Measurements from ENCODE around the gene IDI2. TPM values are rescaled to one million over a fixed set of nuclear protein-coding genes. Genes with fewer than 3 reads are reported as not detected.
A peak's percentile ranks its signal among the peaks of the same experiment; 100 is the strongest.

Gene IDI2
- total RNA-seq, 1 experiment from 2014 or later: not detected

DNA sequence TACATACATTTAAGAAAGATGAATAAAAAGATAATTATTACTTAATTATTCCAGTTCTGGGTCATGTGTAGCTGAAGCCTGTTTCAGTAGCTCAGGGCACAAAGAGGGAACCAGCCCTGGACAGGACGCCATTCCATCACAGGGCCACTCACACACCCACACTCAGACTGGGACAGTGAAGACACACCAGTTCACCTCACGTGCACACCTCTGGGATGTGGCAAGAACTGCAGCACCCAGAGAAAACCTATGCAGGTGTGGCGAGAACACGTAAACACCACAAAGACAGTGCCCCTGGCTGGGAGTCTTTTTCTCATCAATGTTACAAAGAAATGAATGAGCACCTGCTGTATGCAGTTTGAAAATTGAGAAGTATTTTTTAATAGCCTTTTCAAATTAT, 24.9 kb upstream of the IDI2 start:
- BruUV-seq (replicated peaks): no TSS peak
- Histone ChIP-seq H3K4me2 (ENCODE audit: low read length) (peak overlapping the region; percentile 93), H3K4me1 (ENCODE audit: control insufficient read depth in 1 of 2, insufficient read depth in 2 of 2, low read length in 2 of 2) (peaks cover 22 to 34% of the 10 kb centered on the region in 2 experiments), H3K36me3 (ENCODE audit: control insufficient read depth in 1 of 2, insufficient read depth in 2 of 2, low read length in 2 of 2) (no peaks in the 10 kb centered on the region; a peak in 2 of 4 replicates), H3K4me3 (replicated peaks in 1 of 2; ENCODE audit: low read depth in 1 of 2, low read length in 2 of 2) (peak overlapping the region; percentile 90 to 91), H3K79me2 (ENCODE audit: insufficient read depth, low read length) (peaks cover 80% of the 10 kb centered on the region), H2AFZ (ENCODE audit: low read depth, low read length, poor library complexity, severe bottlenecking) (no peak overlapping the region), H4K20me1 (ENCODE audit: insufficient read depth) (no peaks in the 10 kb centered on the region; the same call in 1 of the 2 replicates), H3K27ac (ENCODE audit: low read depth, low read length) (peak overlapping the region; percentile 78; the same call in 1 of the 2 replicates), H3K9me3 (ENCODE audit: control insufficient read depth in 1 of 2, insufficient read depth in 1 of 2, low read depth in 1 of 2, low read length in 2 of 2) (no peaks in the 10 kb centered on the region), H3K9ac (ENCODE audit: low read length) (peak overlapping the region; percentile 84; the same call in 1 of the 2 replicates), H3K27me3 (ENCODE audit: insufficient read depth, low read length) (no peaks in the 10 kb centered on the region), H3K9me2 (ENCODE audit: insufficient read depth) (no peaks in the 10 kb centered on the region)
- peak; percentile 28 for ATAC-seq
- DNase-seq (ENCODE audit: low read depth, low spot score): peak; percentile 60
- CTCF ChIA-PET: no interaction called here
- TF ChIP-seq TCF7L2 (IDR thresholded peaks at IDR 0.05; ENCODE audit: borderline replicate concordance, extremely low read depth, insufficient read depth, insufficient read length): no peak
- TF ChIP-seq, protein P1, sequence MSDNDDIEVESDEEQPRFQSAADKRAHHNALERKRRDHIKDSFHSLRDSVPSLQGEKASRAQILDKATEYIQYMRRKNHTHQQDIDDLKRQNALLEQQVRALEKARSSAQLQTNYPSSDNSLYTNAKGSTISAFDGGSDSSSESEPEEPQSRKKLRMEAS (IDR thresholded peaks at IDR 0.05): peak; percentile 64
- TF ChIP-seq ELF1 (IDR thresholded peaks at IDR 0.05; ENCODE audit: borderline replicate concordance, low read depth): no peak
- TF ChIP-seq, protein P2, sequence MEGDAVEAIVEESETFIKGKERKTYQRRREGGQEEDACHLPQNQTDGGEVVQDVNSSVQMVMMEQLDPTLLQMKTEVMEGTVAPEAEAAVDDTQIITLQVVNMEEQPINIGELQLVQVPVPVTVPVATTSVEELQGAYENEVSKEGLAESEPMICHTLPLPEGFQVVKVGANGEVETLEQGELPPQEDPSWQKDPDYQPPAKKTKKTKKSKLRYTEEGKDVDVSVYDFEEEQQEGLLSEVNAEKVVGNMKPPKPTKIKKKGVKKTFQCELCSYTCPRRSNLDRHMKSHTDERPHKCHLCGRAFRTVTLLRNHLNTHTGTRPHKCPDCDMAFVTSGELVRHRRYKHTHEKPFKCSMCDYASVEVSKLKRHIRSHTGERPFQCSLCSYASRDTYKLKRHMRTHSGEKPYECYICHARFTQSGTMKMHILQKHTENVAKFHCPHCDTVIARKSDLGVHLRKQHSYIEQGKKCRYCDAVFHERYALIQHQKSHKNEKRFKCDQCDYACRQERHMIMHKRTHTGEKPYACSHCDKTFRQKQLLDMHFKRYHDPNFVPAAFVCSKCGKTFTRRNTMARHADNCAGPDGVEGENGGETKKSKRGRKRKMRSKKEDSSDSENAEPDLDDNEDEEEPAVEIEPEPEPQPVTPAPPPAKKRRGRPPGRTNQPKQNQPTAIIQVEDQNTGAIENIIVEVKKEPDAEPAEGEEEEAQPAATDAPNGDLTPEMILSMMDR (IDR thresholded peaks at IDR 0.05 in 2 of 3, conservative IDR thresholded peaks at IDR 0.05 in 1 of 3; ENCODE audit: borderline replicate concordance in 1 of 3, insufficient read depth in 1 of 3, low read depth in 2 of 3, low read length in 2 of 3): peak in 1 of 3 experiments; percentile 23; a peak in 1 of 6 replicates
- intact Hi-C loops (cut with micrococcal nuclease): loop anchor here (10.0 kb wide), 1 partner anchor 116 kb away; the partner anchor contains the start of gene LARP4B
- POLR2A ChIA-PET: interaction anchor here (1.0 kb wide), 1 partner anchor 62 kb away, joined by 3 read pairs; no protein-coding TSS in a partner anchor
- RAD21 ChIA-PET (ENCODE audit: low non-redundant PET in 1 of 2, low total read pairs in 2 of 2, uncharacterized antibody in 2 of 2, unreplicated experiment in 2 of 2): no interaction called here

DNA sequence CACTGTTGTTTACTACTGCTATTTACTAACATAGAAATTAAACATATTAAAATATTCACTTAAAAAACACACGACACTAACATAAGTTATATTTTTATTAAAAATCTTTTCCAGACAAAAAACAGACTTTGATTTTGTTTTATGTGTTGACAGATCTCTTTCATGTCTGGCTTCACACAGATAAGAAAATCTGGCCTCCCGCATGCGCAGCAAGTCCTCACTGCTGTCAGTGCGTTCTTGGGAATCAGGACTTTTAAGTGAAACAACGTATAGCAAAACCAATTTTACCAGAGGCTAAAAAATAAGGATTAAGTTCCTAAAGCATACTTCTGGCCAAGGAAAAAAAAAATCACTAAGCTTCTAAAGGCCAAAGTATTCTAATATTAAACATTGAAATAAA, 24.5 kb upstream of the IDI2 start:
- no peaks in the 10 kb centered on the region for H3K9me2 ChIP-seq (ENCODE audit: insufficient read depth)
- H3K36me3 ChIP-seq (ENCODE audit: control insufficient read depth in 1 of 2, insufficient read depth in 2 of 2, low read length in 2 of 2): no peaks in the 10 kb centered on the region; a peak in 2 of 4 replicates
- H4K20me1 ChIP-seq (ENCODE audit: insufficient read depth): no peaks in the 10 kb centered on the region; the same call in 1 of the 2 replicates
- H3K4me2 ChIP-seq (ENCODE audit: low read length): peak overlapping the region; percentile 93
- peak overlapping the region; percentile 84 for H3K9ac ChIP-seq (ENCODE audit: low read length)
- H3K9me3 ChIP-seq (ENCODE audit: control insufficient read depth in 1 of 2, insufficient read depth in 1 of 2, low read depth in 1 of 2, low read length in 2 of 2): no peaks in the 10 kb centered on the region
- no TSS peak for BruUV-seq (replicated peaks)
- H3K4me3 ChIP-seq (replicated peaks in 1 of 2; ENCODE audit: low read depth in 1 of 2, low read length in 2 of 2): peak overlapping the region; percentile 90 to 91
- POLR2A ChIA-PET: no interaction called here
- RAD21 ChIA-PET (ENCODE audit: low non-redundant PET in 1 of 2, low total read pairs in 2 of 2, uncharacterized antibody in 2 of 2, unreplicated experiment in 2 of 2): no interaction called here
- no peak overlapping the region for H2AFZ ChIP-seq (ENCODE audit: low read depth, low read length, poor library complexity, severe bottlenecking)
- ATAC-seq: no peak
- TF ChIP-seq EZH2phosphoT487 (IDR thresholded peaks at IDR 0.05; ENCODE audit: borderline replicate concordance): no peak
- no peaks in the 10 kb centered on the region for H3K27me3 ChIP-seq (ENCODE audit: insufficient read depth, low read length)
- H3K4me1 ChIP-seq (ENCODE audit: control insufficient read depth in 1 of 2, insufficient read depth in 2 of 2, low read length in 2 of 2): peaks cover 19 to 32% of the 10 kb centered on the region in 2 experiments
- peak overlapping the region; percentile 78; the same call in 1 of the 2 replicates for H3K27ac ChIP-seq (ENCODE audit: low read depth, low read length)
- intact Hi-C loops (cut with micrococcal nuclease): loop anchor here (10.0 kb wide), 1 partner anchor 115 kb away; the partner anchor contains the start of gene LARP4B
- H3K79me2 ChIP-seq (ENCODE audit: insufficient read depth, low read length): peaks cover 80% of the 10 kb centered on the region
- no peak for DNase-seq (ENCODE audit: low read depth, low spot score)
- CTCF ChIA-PET: no interaction called here
